Measurements from ENCODE around the gene CMTM4.

The CMTM4 gene

DNA sequence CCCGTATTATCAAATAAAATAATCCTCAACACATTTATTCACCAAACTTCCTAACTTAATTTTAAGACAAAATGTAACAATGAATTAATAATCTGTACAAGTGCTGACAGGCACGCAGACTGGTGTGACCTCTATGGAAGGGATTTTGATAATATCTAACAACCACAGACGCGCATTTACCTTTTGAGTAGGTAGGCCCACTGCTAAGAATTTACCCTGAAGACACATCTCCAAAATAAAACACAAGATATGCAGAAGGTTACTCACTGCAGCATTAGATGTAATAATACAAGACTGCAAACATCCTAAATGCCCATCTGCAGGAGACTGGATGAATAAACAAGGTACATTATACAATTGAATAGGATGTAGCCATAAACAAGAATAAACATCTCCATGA lies 22.7 kb upstream of the CMTM4 start:
- TF ChIP-seq, protein P1, sequence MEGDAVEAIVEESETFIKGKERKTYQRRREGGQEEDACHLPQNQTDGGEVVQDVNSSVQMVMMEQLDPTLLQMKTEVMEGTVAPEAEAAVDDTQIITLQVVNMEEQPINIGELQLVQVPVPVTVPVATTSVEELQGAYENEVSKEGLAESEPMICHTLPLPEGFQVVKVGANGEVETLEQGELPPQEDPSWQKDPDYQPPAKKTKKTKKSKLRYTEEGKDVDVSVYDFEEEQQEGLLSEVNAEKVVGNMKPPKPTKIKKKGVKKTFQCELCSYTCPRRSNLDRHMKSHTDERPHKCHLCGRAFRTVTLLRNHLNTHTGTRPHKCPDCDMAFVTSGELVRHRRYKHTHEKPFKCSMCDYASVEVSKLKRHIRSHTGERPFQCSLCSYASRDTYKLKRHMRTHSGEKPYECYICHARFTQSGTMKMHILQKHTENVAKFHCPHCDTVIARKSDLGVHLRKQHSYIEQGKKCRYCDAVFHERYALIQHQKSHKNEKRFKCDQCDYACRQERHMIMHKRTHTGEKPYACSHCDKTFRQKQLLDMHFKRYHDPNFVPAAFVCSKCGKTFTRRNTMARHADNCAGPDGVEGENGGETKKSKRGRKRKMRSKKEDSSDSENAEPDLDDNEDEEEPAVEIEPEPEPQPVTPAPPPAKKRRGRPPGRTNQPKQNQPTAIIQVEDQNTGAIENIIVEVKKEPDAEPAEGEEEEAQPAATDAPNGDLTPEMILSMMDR (IDR thresholded peaks at IDR 0.05; ENCODE audit: low read depth, low read length): no peak
- DNase-seq: no peak
- H3K4me1 ChIP-seq: peaks cover 3% of the 10 kb centered on the region; the same call in 1 of the 2 replicates
- H3K9me3 ChIP-seq: no peaks in the 10 kb centered on the region
- H3K4me3 ChIP-seq (ENCODE audit: low read depth, low read length): no peak overlapping the region
- H3K27me3 ChIP-seq: no peaks in the 10 kb centered on the region
- peaks cover 13% of the 10 kb centered on the region for H3K36me3 ChIP-seq

DNA sequence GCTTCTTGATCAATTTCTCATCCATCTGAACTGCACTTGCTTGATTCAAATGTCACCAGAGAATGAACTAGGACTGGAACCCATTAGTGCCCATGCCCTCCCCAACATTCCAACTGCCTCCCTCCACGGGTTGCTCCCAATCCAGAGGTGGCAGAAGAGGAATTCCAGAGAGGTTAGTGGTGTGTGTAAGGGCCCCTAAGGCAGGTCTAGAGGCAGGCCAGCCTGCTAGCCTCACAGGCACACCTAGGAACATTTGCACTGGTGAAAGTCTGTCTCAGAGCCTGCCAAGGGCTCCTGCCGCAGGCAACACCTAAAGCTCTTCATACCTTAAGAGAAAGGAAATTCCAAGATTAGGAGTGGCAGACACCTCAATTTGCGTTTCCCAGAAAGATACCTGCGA lies 21.2 kb upstream of the CMTM4 start:
- TF ChIP-seq, protein P1 (IDR thresholded peaks at IDR 0.05; ENCODE audit: low read depth, low read length): no peak
- Histone ChIP-seq H3K4me1 (peaks cover 3% of the 10 kb centered on the region; the same call in 1 of the 2 replicates), H3K36me3 (peaks cover under 1% of the 10 kb centered on the region), H3K27me3 (no peaks in the 10 kb centered on the region), H3K4me3 (ENCODE audit: low read depth, low read length) (no peak overlapping the region), H3K9me3 (no peaks in the 10 kb centered on the region)
- DNase-seq: no peak

DNA sequence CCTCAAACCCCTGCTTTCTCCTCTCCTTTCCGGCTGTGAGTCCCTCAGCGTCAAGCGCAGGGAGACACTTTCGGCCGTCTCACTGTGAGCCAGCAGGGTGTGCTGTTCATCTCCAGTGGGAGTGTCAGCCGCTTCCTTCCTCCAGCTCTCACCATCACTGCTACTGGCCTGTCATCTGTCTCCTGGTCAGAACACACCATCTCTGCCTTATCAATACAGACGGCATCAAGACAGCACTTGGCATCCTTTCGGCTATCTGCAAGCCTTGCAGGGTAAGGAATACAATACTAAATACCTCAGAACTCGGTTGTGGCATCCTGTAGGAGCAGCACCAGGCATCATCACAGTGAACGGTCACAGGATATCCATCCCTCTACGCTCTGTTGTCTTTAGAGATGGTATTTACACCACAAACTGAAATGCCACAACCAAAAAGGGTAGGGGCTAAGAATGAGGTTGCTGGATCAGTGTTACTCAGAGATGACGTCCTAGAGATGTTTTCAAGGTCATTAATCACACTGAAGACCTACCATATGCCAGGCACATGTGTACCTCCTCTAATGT lies 20.7 kb upstream of the CMTM4 start:
- Histone ChIP-seq H3K27me3 (no peaks in the 10 kb centered on the region), H3K4me3 (ENCODE audit: low read depth, low read length) (no peak overlapping the region), H3K4me1 (peaks cover 3% of the 10 kb centered on the region; the same call in 1 of the 2 replicates), H3K9me3 (no peaks in the 10 kb centered on the region), H3K36me3 (no peaks in the 10 kb centered on the region; the same call in 1 of the 2 replicates)
- TF ChIP-seq, protein P1 (IDR thresholded peaks at IDR 0.05; ENCODE audit: low read depth, low read length): peak; percentile 87
- peak; percentile 77 for DNase-seq

DNA sequence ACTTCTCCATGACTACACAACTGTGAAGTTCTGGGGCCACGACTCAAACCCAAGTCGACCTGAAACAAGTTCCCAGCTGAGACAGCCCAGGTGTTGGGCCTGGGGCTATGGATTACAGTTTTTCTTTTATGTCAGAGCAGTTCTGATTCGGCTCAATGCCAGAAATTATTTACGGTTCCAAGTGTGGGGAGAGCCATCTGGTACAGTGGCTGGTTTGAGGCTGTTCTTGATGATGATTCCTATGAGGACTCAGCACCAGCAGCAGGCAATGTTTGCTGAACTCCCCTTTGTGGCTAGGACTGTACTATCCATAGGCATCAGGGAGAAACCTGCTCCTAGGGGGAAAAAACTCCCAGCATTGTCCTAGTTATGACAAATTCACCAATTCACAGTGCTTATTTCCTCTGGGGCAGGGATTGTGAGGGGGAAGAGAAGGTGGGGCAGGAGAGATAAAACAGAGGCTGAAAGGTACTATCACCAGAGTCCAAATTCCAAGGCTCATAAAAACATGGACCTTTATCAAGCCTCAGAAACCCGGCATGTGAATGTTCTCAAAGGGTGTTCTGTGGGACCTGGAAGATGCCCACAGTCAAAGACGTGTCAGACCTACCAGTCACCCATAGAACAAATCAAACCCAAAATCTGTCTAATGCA lies 18.2 kb upstream of the CMTM4 start:
- peaks cover 3% of the 10 kb centered on the region; the same call in 1 of the 2 replicates for H3K4me1 ChIP-seq
- TF ChIP-seq, protein P1 (IDR thresholded peaks at IDR 0.05; ENCODE audit: low read depth, low read length): no peak
- no peaks in the 10 kb centered on the region for H3K27me3 ChIP-seq
- peak; percentile 53 for DNase-seq
- H3K4me3 ChIP-seq (ENCODE audit: low read depth, low read length): no peak overlapping the region
- H3K36me3 ChIP-seq: no peaks in the 10 kb centered on the region; the same call in 1 of the 2 replicates
- H3K9me3 ChIP-seq: no peaks in the 10 kb centered on the region

DNA sequence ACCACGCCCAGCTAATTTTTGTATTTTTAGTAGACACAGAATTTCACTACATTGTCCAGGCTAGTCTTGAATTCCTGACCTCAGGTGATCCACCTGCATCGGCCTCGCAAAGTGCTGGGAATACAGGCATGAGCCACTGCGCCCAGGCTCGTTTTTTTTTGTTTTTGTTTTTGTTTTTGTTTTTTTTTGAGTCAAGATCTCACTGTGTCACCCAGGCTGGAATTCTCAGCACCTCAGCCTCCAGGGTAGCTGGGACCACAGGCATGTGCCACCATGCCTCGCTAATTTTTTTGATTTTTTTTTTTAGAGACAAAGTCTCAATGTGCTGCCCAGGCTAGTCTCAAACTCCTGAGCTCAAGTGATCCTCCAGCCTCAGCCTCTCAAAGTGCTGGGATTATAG lies 17.5 kb upstream of the CMTM4 start:
- TF ChIP-seq, protein P1 (IDR thresholded peaks at IDR 0.05; ENCODE audit: low read depth, low read length): no peak
- Histone ChIP-seq H3K4me1 (peaks cover 3% of the 10 kb centered on the region; the same call in 1 of the 2 replicates), H3K4me3 (ENCODE audit: low read depth, low read length) (no peak overlapping the region), H3K36me3 (no peaks in the 10 kb centered on the region; the same call in 1 of the 2 replicates), H3K27me3 (no peaks in the 10 kb centered on the region), H3K9me3 (no peaks in the 10 kb centered on the region)
- no peak for DNase-seq

DNA sequence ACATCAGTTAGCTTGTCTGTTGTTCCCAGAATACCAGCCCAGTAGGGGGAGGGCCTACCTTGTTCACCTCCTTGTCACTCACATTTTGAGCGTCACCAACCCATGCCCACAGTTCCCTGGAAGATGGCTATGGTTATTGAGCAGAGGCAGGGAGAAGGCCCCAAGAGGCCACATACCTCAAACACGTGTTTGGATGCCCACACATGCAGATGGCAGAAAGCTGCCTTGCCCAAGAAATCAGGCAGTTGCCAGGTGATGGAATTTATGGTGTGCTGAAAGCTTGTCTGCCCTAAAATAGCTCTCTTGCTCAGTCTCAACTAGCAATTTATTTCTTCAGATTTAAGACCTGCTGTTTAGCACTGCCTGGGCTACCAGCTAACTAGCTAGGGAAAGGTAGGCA lies 16.5 kb upstream of the CMTM4 start:
- no peaks in the 10 kb centered on the region for H3K36me3 ChIP-seq
- H3K27me3 ChIP-seq: no peaks in the 10 kb centered on the region
- H3K4me3 ChIP-seq (ENCODE audit: low read depth, low read length): no peak overlapping the region
- H3K9me3 ChIP-seq: no peaks in the 10 kb centered on the region
- H3K4me1 ChIP-seq: peaks cover 3% of the 10 kb centered on the region; the same call in 1 of the 2 replicates
- DNase-seq: no peak
- TF ChIP-seq, protein P1 (IDR thresholded peaks at IDR 0.05; ENCODE audit: low read depth, low read length): no peak
